Stomach (tissue), 4 donors: ENCODE measurements around the gene MCC.

ENCODE experiments used
- CTCF ChIP-seq, 7 experiments: fragments of 450-650 bp in 4 of 7; fragments of 200-600 bp in 3 of 7; sonication (generic) in 3 of 7; IDR thresholded peaks; one replicate each; pipeline ENCODE4 v1.5.1; 2016 to 2019; ENCODE audit warnings: antibody characterized with exemption in 7 of 7, control low read depth in 2 of 7, mild to moderate bottlenecking in 1 of 7
- POLR2AphosphoS5 ChIP-seq, 3 donors: sonication (generic); formaldehyde crosslinking; IDR thresholded peaks; one replicate each; pipeline ENCODE4 v1.6.1; 2016; ENCODE audit warnings: antibody characterized with exemption in 3 of 3

- TF ChIP-seq POLR2AphosphoS5 (IDR thresholded peaks at IDR 0.05) (no peak), CTCF (IDR thresholded peaks at IDR 0.05) (no peak)
Observed at GRCh38 chr5:113227798-113228197, 260.5 kb downstream of the MCC start.
